CD4-positive, alpha-beta T cell treated with Interferon gamma for 1 hour (primary cell): ENCODE results near the gene CRTC2.
"Not testable (repeated sequence)": the region's sequence is repeated elsewhere in the genome, so short reads cannot be mapped to it uniquely, and the experiment has no call there.

Experiments
- DNase-seq: peaks from one replicate; pipeline ENCODE4 v3.0.0-alpha.2; 2020

CRTC2 gene

GRCh38 chr1:153922972-153923925 lies 35.2 kb downstream of the CRTC2 start, which contains the start of gene GATAD2B:
TSS of gene GATAD2B (minus strand) at chr1:153922972. CDS start at chr1:153828347, 94,625 bp downstream.
- DNase-seq, result peak; percentile 100

- no peak for DNase-seq
Measured at GRCh38 chr1:153922076-153922971, 36.1 kb downstream of the CRTC2 start.

GRCh38 chr1:153921803-153922075 lies 36.7 kb downstream of the CRTC2 start:
- no peak for DNase-seq

GRCh38 chr1:153921080-153921802 lies 37.2 kb downstream of the CRTC2 start:
- DNase-seq, result no peak

- peak; percentile 5 for DNase-seq
Measured at GRCh38 chr1:153919876-153920852, 38.2 kb downstream of the CRTC2 start.

- DNase-seq, result no peak
Measured at GRCh38 chr1:153916297-153916696, 42.1 kb downstream of the CRTC2 start.

GRCh38 chr1:153912349-153912748 lies 46.1 kb downstream of the CRTC2 start:
- no peak for DNase-seq

GRCh38 chr1:153910560-153910959 lies 47.9 kb downstream of the CRTC2 start:
- not testable (repeated sequence) for DNase-seq

- DNase-seq, result no peak
Measured at GRCh38 chr1:153908071-153908470, 50.3 kb downstream of the CRTC2 start.

GRCh38 chr1:153907134-153907533 lies 51.3 kb downstream of the CRTC2 start:
- no peak for DNase-seq

GRCh38 chr1:153906396-153906795 lies 52.0 kb downstream of the CRTC2 start:
- DNase-seq, result no peak

GRCh38 chr1:153905908-153906307 lies 52.5 kb downstream of the CRTC2 start:
- not testable (repeated sequence) for DNase-seq

GRCh38 chr1:153903841-153904455 lies 54.5 kb downstream of the CRTC2 start:
- no peak for DNase-seq

- DNase-seq, result no peak
Measured at GRCh38 chr1:153899509-153899908, 58.9 kb downstream of the CRTC2 start.
